ENCODE measurements around the gene RRP9. TPM values are rescaled to one million over a fixed set of nuclear protein-coding genes. Genes with fewer than 3 reads are reported as not detected.

Gene RRP9
- total RNA-seq, 1 experiment from 2014 or later = 71.3 TPM

DNA sequence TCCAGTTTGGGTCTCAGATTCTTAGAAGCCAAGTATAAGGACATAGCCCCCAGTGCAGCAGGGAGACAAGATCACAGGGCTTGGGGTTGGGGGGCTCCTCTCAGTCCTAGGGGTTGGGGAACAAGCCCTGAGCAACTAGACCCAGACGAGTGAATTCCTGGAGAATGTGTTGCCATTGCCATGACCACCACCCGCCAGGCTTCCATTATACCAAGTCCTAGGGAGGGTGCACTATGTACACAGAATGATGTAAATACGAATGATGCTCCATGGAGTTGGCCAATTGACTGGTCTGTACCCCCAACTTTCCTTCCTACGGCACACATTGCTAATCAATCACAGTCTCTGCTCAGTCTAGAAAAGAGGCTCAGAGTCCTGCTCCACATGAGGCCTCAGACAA is 47.3 kb downstream of the RRP9 start:
- TF ChIP-seq EZH2phosphoT487 (IDR thresholded peaks at IDR 0.05; ENCODE audit: borderline replicate concordance) = no peak
- TF ChIP-seq ZBTB33 (IDR thresholded peaks at IDR 0.05; ENCODE audit: extremely low read depth, insufficient replicate concordance, low read length) = no peak
- TF ChIP-seq CBX3 (IDR thresholded peaks at IDR 0.05; ENCODE audit: low read depth) = no peak
- TF ChIP-seq, protein P1, sequence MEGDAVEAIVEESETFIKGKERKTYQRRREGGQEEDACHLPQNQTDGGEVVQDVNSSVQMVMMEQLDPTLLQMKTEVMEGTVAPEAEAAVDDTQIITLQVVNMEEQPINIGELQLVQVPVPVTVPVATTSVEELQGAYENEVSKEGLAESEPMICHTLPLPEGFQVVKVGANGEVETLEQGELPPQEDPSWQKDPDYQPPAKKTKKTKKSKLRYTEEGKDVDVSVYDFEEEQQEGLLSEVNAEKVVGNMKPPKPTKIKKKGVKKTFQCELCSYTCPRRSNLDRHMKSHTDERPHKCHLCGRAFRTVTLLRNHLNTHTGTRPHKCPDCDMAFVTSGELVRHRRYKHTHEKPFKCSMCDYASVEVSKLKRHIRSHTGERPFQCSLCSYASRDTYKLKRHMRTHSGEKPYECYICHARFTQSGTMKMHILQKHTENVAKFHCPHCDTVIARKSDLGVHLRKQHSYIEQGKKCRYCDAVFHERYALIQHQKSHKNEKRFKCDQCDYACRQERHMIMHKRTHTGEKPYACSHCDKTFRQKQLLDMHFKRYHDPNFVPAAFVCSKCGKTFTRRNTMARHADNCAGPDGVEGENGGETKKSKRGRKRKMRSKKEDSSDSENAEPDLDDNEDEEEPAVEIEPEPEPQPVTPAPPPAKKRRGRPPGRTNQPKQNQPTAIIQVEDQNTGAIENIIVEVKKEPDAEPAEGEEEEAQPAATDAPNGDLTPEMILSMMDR (IDR thresholded peaks at IDR 0.05 in 2 of 3, conservative IDR thresholded peaks at IDR 0.05 in 1 of 3; ENCODE audit: borderline replicate concordance in 1 of 3, insufficient read depth in 1 of 3, low read depth in 2 of 3, low read length in 2 of 3) = no peak
- TF ChIP-seq ZFX (IDR thresholded peaks at IDR 0.05) = no peak
- TF ChIP-seq MAX (IDR thresholded peaks at IDR 0.05) = no peak
- no peak for TF ChIP-seq EGR1 (IDR thresholded peaks at IDR 0.05; ENCODE audit: low read depth)
- Histone ChIP-seq H3K9me3 (ENCODE audit: control insufficient read depth in 1 of 2, insufficient read depth in 1 of 2, low read depth in 1 of 2, low read length in 2 of 2) (no peaks in the 10 kb centered on the region), H3K79me2 (ENCODE audit: insufficient read depth, low read length) (no peaks in the 10 kb centered on the region), H3K4me2 (ENCODE audit: low read length) (no peak overlapping the region), H3K27me3 (ENCODE audit: insufficient read depth, low read length) (no peaks in the 10 kb centered on the region), H4K20me1 (ENCODE audit: insufficient read depth) (no peaks in the 10 kb centered on the region), H3K27ac (ENCODE audit: low read depth, low read length) (no peak overlapping the region), H3K9ac (ENCODE audit: low read length) (no peak overlapping the region), H3K9me2 (ENCODE audit: insufficient read depth) (no peaks in the 10 kb centered on the region), H3K4me3 (replicated peaks in 1 of 2; ENCODE audit: low read depth in 1 of 2, low read length in 2 of 2) (no peak overlapping the region), H2AFZ (ENCODE audit: low read depth, low read length, poor library complexity, severe bottlenecking) (no peak overlapping the region), H3K4me1 (ENCODE audit: control insufficient read depth in 1 of 2, insufficient read depth in 2 of 2, low read length in 2 of 2) (peaks cover 4 to 32% of the 10 kb centered on the region in 2 experiments; a peak in 3 of 4 replicates), H3K36me3 (ENCODE audit: control insufficient read depth in 1 of 2, insufficient read depth in 2 of 2, low read length in 2 of 2) (no peaks in the 10 kb centered on the region)
- RAD21 ChIA-PET (ENCODE audit: low non-redundant PET in 1 of 2, low total read pairs in 2 of 2, uncharacterized antibody in 2 of 2, unreplicated experiment in 2 of 2) = no interaction called here
- BruUV-seq (replicated peaks) = no TSS peak
- intact Hi-C loops (cut with micrococcal nuclease) = no loop called here
- POLR2A ChIA-PET = no interaction called here
- ATAC-seq (no peak), DNase-seq (ENCODE audit: low read depth, low spot score) (no peak)
- CTCF ChIA-PET = no interaction called here
